ENCODE measurements around the gene CBX8.

The CBX8 gene

GRCh38 chr17:79746889-79747507 is 49.9 kb downstream of the CBX8 start:
- 12% methylated on average over 22 of the region's 22 CpGs for WGBS
- Histone ChIP-seq H2BK15ac (ENCODE audit: low read depth, poor library complexity, severe bottlenecking) (no peak overlapping the region), H2AFZ (ENCODE audit: low read depth, low read length) (no peak overlapping the region), H4K91ac (ENCODE audit: low read length) (no peak overlapping the region), H3K27me3 (ENCODE audit: control insufficient read depth in 1 of 2, insufficient read depth in 1 of 2, low read length in 2 of 2) (peaks cover 71 to 87% of the 10 kb centered on the region in 2 experiments), H3K4ac (ENCODE audit: low read depth in 1 of 2, low read length in 2 of 2) (no peak overlapping the region), H3K36me3 (ENCODE audit: control insufficient read depth in 1 of 2, insufficient read depth in 2 of 2, low read depth in 1 of 2, low read length in 2 of 2) (no peaks in the 10 kb centered on the region), H3K9me3 (ENCODE audit: control insufficient read depth, low read length) (no peaks in the 10 kb centered on the region), H3K23ac (ENCODE audit: low read length in 2 of 2) (no peak overlapping the region), H2BK12ac (ENCODE audit: low read length in 2 of 2) (no peak overlapping the region), H3K4me3 (ENCODE audit: insufficient read depth in 1 of 2, low read depth in 1 of 2, low read length in 2 of 2) (no peak overlapping the region), H2BK120ac (ENCODE audit: low read depth, low read length) (no peak overlapping the region), H3K9ac (ENCODE audit: low read length) (no peak overlapping the region), H3K27ac (ENCODE audit: low read length, poor library complexity, severe bottlenecking) (no peak overlapping the region), H3K14ac (ENCODE audit: low read length in 2 of 2) (no peak overlapping the region), H2BK5ac (ENCODE audit: low read depth, low read length, poor library complexity, severe bottlenecking) (no peak overlapping the region), H3K4me1 (ENCODE audit: control insufficient read depth, insufficient read depth, low read depth, low read length) (peaks cover 21% of the 10 kb centered on the region), H3K79me1 (replicated peaks; ENCODE audit: low read length, poor library complexity, severe bottlenecking) (no peaks in the 10 kb centered on the region), H2AK5ac (ENCODE audit: low read length, severe bottlenecking) (no peak overlapping the region), H3K18ac (ENCODE audit: low read depth in 1 of 2, low read length in 2 of 2) (no peak overlapping the region), H4K8ac (ENCODE audit: low read length) (no peak overlapping the region), H3K4me2 (ENCODE audit: low read length, poor library complexity, severe bottlenecking) (no peak overlapping the region)
- DNase-seq = no peak

GRCh38 chr17:79745641-79746105 is 51.2 kb downstream of the CBX8 start:
- H3K27ac ChIP-seq (ENCODE audit: low read length, poor library complexity, severe bottlenecking) = no peak overlapping the region
- peaks cover 69 to 83% of the 10 kb centered on the region in 2 experiments for H3K27me3 ChIP-seq (ENCODE audit: control insufficient read depth in 1 of 2, insufficient read depth in 1 of 2, low read length in 2 of 2)
- no peak overlapping the region for H2AFZ ChIP-seq (ENCODE audit: low read depth, low read length)
- WGBS = 47% methylated on average over 4 of the region's 6 CpGs
- no peak overlapping the region for H2BK120ac ChIP-seq (ENCODE audit: low read depth, low read length)
- no peak overlapping the region for H2AK5ac ChIP-seq (ENCODE audit: low read length, severe bottlenecking)
- peak overlapping the region; percentile 35 for H4K91ac ChIP-seq (ENCODE audit: low read length)
- H2BK15ac ChIP-seq (ENCODE audit: low read depth, poor library complexity, severe bottlenecking) = no peak overlapping the region
- no peak overlapping the region for H2BK5ac ChIP-seq (ENCODE audit: low read depth, low read length, poor library complexity, severe bottlenecking)
- H3K4me1 ChIP-seq (ENCODE audit: control insufficient read depth, insufficient read depth, low read depth, low read length) = peaks cover 26% of the 10 kb centered on the region
- H3K23ac ChIP-seq (ENCODE audit: low read length in 2 of 2) = no peak overlapping the region
- no peak overlapping the region for H3K4me2 ChIP-seq (ENCODE audit: low read length, poor library complexity, severe bottlenecking)
- H2BK12ac ChIP-seq (ENCODE audit: low read length in 2 of 2) = no peak overlapping the region
- no peak overlapping the region for H3K4me3 ChIP-seq (ENCODE audit: insufficient read depth in 1 of 2, low read depth in 1 of 2, low read length in 2 of 2)
- no peak overlapping the region for H3K18ac ChIP-seq (ENCODE audit: low read depth in 1 of 2, low read length in 2 of 2)
- H3K9ac ChIP-seq (ENCODE audit: low read length) = no peak overlapping the region
- no peak for DNase-seq
- no peaks in the 10 kb centered on the region for H3K9me3 ChIP-seq (ENCODE audit: control insufficient read depth, low read length)
- H3K36me3 ChIP-seq (ENCODE audit: control insufficient read depth in 1 of 2, insufficient read depth in 2 of 2, low read depth in 1 of 2, low read length in 2 of 2) = no peaks in the 10 kb centered on the region
- H4K8ac ChIP-seq (ENCODE audit: low read length) = no peak overlapping the region
- H3K79me1 ChIP-seq (replicated peaks; ENCODE audit: low read length, poor library complexity, severe bottlenecking) = no peaks in the 10 kb centered on the region
- H3K14ac ChIP-seq (ENCODE audit: low read length in 2 of 2) = no peak overlapping the region
- H3K4ac ChIP-seq (ENCODE audit: low read depth in 1 of 2, low read length in 2 of 2) = no peak overlapping the region

GRCh38 chr17:79743614-79744013 is 53.3 kb downstream of the CBX8 start:
- Histone ChIP-seq H2AFZ (ENCODE audit: low read depth, low read length) (no peak overlapping the region), H2BK120ac (ENCODE audit: low read depth, low read length) (no peak overlapping the region), H2BK5ac (ENCODE audit: low read depth, low read length, poor library complexity, severe bottlenecking) (no peak overlapping the region), H3K14ac (ENCODE audit: low read length in 2 of 2) (no peak overlapping the region), H3K23ac (ENCODE audit: low read length in 2 of 2) (no peak overlapping the region), H3K4me1 (ENCODE audit: control insufficient read depth, insufficient read depth, low read depth, low read length) (peaks cover 38% of the 10 kb centered on the region), H3K4me2 (ENCODE audit: low read length, poor library complexity, severe bottlenecking) (no peak overlapping the region), H3K4me3 (ENCODE audit: insufficient read depth in 1 of 2, low read depth in 1 of 2, low read length in 2 of 2) (no peak overlapping the region), H4K91ac (ENCODE audit: low read length) (no peak overlapping the region), H3K36me3 (ENCODE audit: control insufficient read depth in 1 of 2, insufficient read depth in 2 of 2, low read depth in 1 of 2, low read length in 2 of 2) (no peaks in the 10 kb centered on the region), H3K9me3 (ENCODE audit: control insufficient read depth, low read length) (no peaks in the 10 kb centered on the region), H2BK12ac (ENCODE audit: low read length in 2 of 2) (no peak overlapping the region), H4K8ac (ENCODE audit: low read length) (no peak overlapping the region), H3K18ac (ENCODE audit: low read depth in 1 of 2, low read length in 2 of 2) (no peak overlapping the region), H3K27ac (ENCODE audit: low read length, poor library complexity, severe bottlenecking) (no peak overlapping the region), H2AK5ac (ENCODE audit: low read length, severe bottlenecking) (no peak overlapping the region), H3K9ac (ENCODE audit: low read length) (no peak overlapping the region), H3K79me1 (replicated peaks; ENCODE audit: low read length, poor library complexity, severe bottlenecking) (no peaks in the 10 kb centered on the region), H3K27me3 (ENCODE audit: control insufficient read depth in 1 of 2, insufficient read depth in 1 of 2, low read length in 2 of 2) (peaks cover 74 to 89% of the 10 kb centered on the region in 2 experiments), H2BK15ac (ENCODE audit: low read depth, poor library complexity, severe bottlenecking) (no peak overlapping the region), H3K4ac (ENCODE audit: low read depth in 1 of 2, low read length in 2 of 2) (no peak overlapping the region)
- DNase-seq = no peak
- WGBS = 84% methylated on average over 5 of the region's 5 CpGs

- Histone ChIP-seq H3K18ac (ENCODE audit: low read depth in 1 of 2, low read length in 2 of 2) (no peak overlapping the region), H2BK5ac (ENCODE audit: low read depth, low read length, poor library complexity, severe bottlenecking) (no peak overlapping the region), H2AFZ (ENCODE audit: low read depth, low read length) (no peak overlapping the region), H3K9ac (ENCODE audit: low read length) (no peak overlapping the region), H2AK5ac (ENCODE audit: low read length, severe bottlenecking) (no peak overlapping the region), H3K36me3 (ENCODE audit: control insufficient read depth in 1 of 2, insufficient read depth in 2 of 2, low read depth in 1 of 2, low read length in 2 of 2) (no peaks in the 10 kb centered on the region), H3K79me1 (replicated peaks; ENCODE audit: low read length, poor library complexity, severe bottlenecking) (no peaks in the 10 kb centered on the region), H2BK15ac (ENCODE audit: low read depth, poor library complexity, severe bottlenecking) (peak overlapping the region; percentile 63), H3K27me3 (ENCODE audit: control insufficient read depth in 1 of 2, insufficient read depth in 1 of 2, low read length in 2 of 2) (peaks cover 71 to 89% of the 10 kb centered on the region in 2 experiments), H3K4ac (ENCODE audit: low read depth in 1 of 2, low read length in 2 of 2) (no peak overlapping the region), H2BK120ac (ENCODE audit: low read depth, low read length) (no peak overlapping the region), H3K27ac (ENCODE audit: low read length, poor library complexity, severe bottlenecking) (no peak overlapping the region), H3K14ac (ENCODE audit: low read length in 2 of 2) (no peak overlapping the region), H3K4me3 (ENCODE audit: insufficient read depth in 1 of 2, low read depth in 1 of 2, low read length in 2 of 2) (no peak overlapping the region), H3K9me3 (ENCODE audit: control insufficient read depth, low read length) (no peaks in the 10 kb centered on the region), H2BK12ac (ENCODE audit: low read length in 2 of 2) (no peak overlapping the region), H3K23ac (ENCODE audit: low read length in 2 of 2) (no peak overlapping the region), H4K8ac (ENCODE audit: low read length) (no peak overlapping the region), H4K91ac (ENCODE audit: low read length) (no peak overlapping the region), H3K4me1 (ENCODE audit: control insufficient read depth, insufficient read depth, low read depth, low read length) (peaks cover 38% of the 10 kb centered on the region), H3K4me2 (ENCODE audit: low read length, poor library complexity, severe bottlenecking) (no peak overlapping the region)
- DNase-seq = no peak
- 89% methylated on average over 6 of the region's 7 CpGs for WGBS
These were observed 53.9 kb downstream of the CBX8 start for GRCh38 chr17:79742951-79743476.

Measured in mesenchymal stem cell (in vitro differentiated cells and primary cell).